A549 (cell line): ENCODE data around the gene CX3CR1. TPM values are rescaled to one million over a fixed set of nuclear protein-coding genes. Genes with fewer than 3 reads are reported as not detected.

ENCODE experiments used
- ATAC-seq, 2 experiments: fragments of 200-7000 bp in 1 of 2; fragments of >200 bp in 1 of 2; cut with Nextera tagmentation in 1 of 2; cut with Tn5 transposase in 1 of 2; 3 replicates each; pipeline versions ENCODE4 v1.8.0 to v1.9.1; 2018 to 2020; ENCODE audit warnings: mild to moderate bottlenecking in 1 of 2, moderate library complexity in 1 of 2
- CTCF ChIA-PET: fragments of 300-600 bp; sonication (Branson Sonifier 250); formaldehyde crosslinking; extraction: SDS; loops from one replicate; lab custom pipeline; 2021; ENCODE audit warnings: antibody characterized with exemption, inconsistent platforms; lab: Yijun Ruan, JAX
- POLR2A ChIA-PET: fragments of 350-600 bp; formaldehyde crosslinking; extraction: SDS; loops from one replicate; lab custom pipeline; 2021; ENCODE audit warnings: antibody characterized with exemption, inconsistent platforms; lab: Yijun Ruan, JAX
- DNase-seq, 2 experiments: peaks; one replicate each; pipeline versions ENCODE4 v3.0.0 to v3.0.0-alpha.2; 2011 to 2016; ENCODE audit warnings: low read depth in 1 of 2, low spot score in 1 of 2
- FAIRE-seq: peaks from 2 replicates; lab custom pipeline; 2011; peaks lifted over from hg19 to GRCh38; lab: Jason Lieb, UNC
- H3K27ac ChIP-seq, 2 experiments: fragments of >200 bp; sonication (Bioruptor Twin); formaldehyde crosslinking; 3 replicates each; pipeline ENCODE4 v1.5.1; 2016 to 2017
- H3K4me1 ChIP-seq: fragments of >200 bp; sonication (Bioruptor Twin); formaldehyde crosslinking; 3 replicates; pipeline ENCODE4 v1.6.1; 2016
- H3K4me2 ChIP-seq: fragments of >200 bp; sonication (Bioruptor Twin); formaldehyde crosslinking; 3 replicates; pipeline ENCODE4 v1.6.1; 2016
- H3K4me3 ChIP-seq: fragments of >200 bp; sonication (Bioruptor Twin); formaldehyde crosslinking; 3 replicates; pipeline ENCODE4 v1.5.1; 2016
- H3K9me3 ChIP-seq: fragments of >200 bp; sonication (Bioruptor Twin); formaldehyde crosslinking; 3 replicates; pipeline ENCODE4 v1.6.1; 2016
- BCL3 ChIP-seq: fragments of >200 bp; sonication (Bioruptor Twin); formaldehyde crosslinking; IDR thresholded peaks from 3 replicates; pipeline ENCODE4 v1.6.1; 2016
- CEBPB ChIP-seq, 2 experiments: fragments of >200 bp in 1 of 2; sonication (Bioruptor Twin) in 1 of 2; formaldehyde crosslinking in 1 of 2; IDR thresholded peaks; 2 replicates each; pipeline ENCODE4 v1.6.1; 2012 to 2016
- EHF ChIP-seq: fragments of 250-450 bp; sonication (Bioruptor Pico); IDR thresholded peaks from 2 replicates; pipeline ENCODE4 v1.5.0; 2020; ENCODE audit warnings: mild to moderate bottlenecking
- FOSB ChIP-seq: fragments of 250-450 bp; sonication (Bioruptor Pico); IDR thresholded peaks from 2 replicates; pipeline ENCODE4 v1.5.0; 2020; ENCODE audit warnings: mild to moderate bottlenecking, moderate library complexity
- HDAC2 ChIP-seq: fragments of 200-600 bp; sonication (generic); IDR thresholded peaks from 2 replicates; pipeline ENCODE4 v1.6.1; 2016
- HOXA7 ChIP-seq: fragments of 250-450 bp; sonication (Bioruptor Pico); IDR thresholded peaks from 2 replicates; pipeline ENCODE4 v1.5.0; 2020; ENCODE audit warnings: mild to moderate bottlenecking, moderate library complexity
- HOXB5 ChIP-seq: fragments of 250-450 bp; sonication (Bioruptor Pico); IDR thresholded peaks from 2 replicates; pipeline ENCODE4 v1.5.0; 2020; ENCODE audit warnings: mild to moderate bottlenecking, moderate library complexity
- JUNB ChIP-seq: fragments of >200 bp; sonication (Bioruptor Twin); formaldehyde crosslinking; IDR thresholded peaks from 2 replicates; pipeline ENCODE4 v1.6.1; 2016
- MAX ChIP-seq: IDR thresholded peaks from 2 replicates; pipeline ENCODE4 v1.6.1; 2012
- MAZ ChIP-seq: fragments of 150-350 bp; IDR thresholded peaks from 2 replicates; pipeline ENCODE4 v1.6.1; 2014; ENCODE audit warnings: antibody characterized with exemption, low read depth, low read length, borderline replicate concordance
- NPAS2 ChIP-seq: fragments of 250-450 bp; sonication (Bioruptor Pico); IDR thresholded peaks from 2 replicates; pipeline ENCODE4 v1.8.0; 2022; ENCODE audit warnings: mild to moderate bottlenecking, moderate library complexity, borderline replicate concordance
- POLR2A ChIP-seq: IDR thresholded peaks from 2 replicates; pipeline ENCODE4 v1.6.1; 2012; ENCODE audit warnings: mild to moderate bottlenecking, low read length
- RAD21 ChIP-seq, 2 experiments: fragments of >200 bp in 1 of 2; sonication (Bioruptor Twin) in 1 of 2; formaldehyde crosslinking in 1 of 2; IDR thresholded peaks in 1 of 2; conservative IDR thresholded peaks in 1 of 2; 2 replicates in 1 of 2; 3 replicates in 1 of 2; pipeline ENCODE4 v1.6.1; 2012 to 2018; ENCODE audit warnings: inconsistent platforms in 1 of 2
- RCOR1 ChIP-seq: fragments of 150-350 bp; IDR thresholded peaks from 2 replicates; pipeline ENCODE4 v1.6.1; 2014; ENCODE audit warnings: antibody characterized with exemption, low read length, low read depth
- RNF2 ChIP-seq: fragments of 200-600 bp; sonication (generic); IDR thresholded peaks from 2 replicates; pipeline ENCODE4 v1.6.1; 2016; ENCODE audit warnings: low read depth, mild to moderate bottlenecking, antibody characterized with exemption, moderate library complexity, borderline replicate concordance
- SMC3 ChIP-seq: fragments of >200 bp; sonication (Bioruptor Twin); formaldehyde crosslinking; IDR thresholded peaks from 3 replicates; pipeline ENCODE4 v1.6.1; 2018; ENCODE audit warnings: inconsistent platforms
- TP53 ChIP-seq: fragments of 250-450 bp; sonication (Bioruptor Pico); IDR thresholded peaks from 2 replicates; pipeline ENCODE4 v1.5.0; 2021; ENCODE audit warnings: mild to moderate bottlenecking, moderate library complexity
- USF2 ChIP-seq: fragments of 450-650 bp; IDR thresholded peaks from 2 replicates; pipeline ENCODE4 v1.6.1; 2014; ENCODE audit warnings: antibody characterized with exemption
- WGBS: methylation state at CpG from one replicate; pipeline ENCODE4 v1.1.6; 2017; ENCODE audit errors: missing lambda C conversion rate; 5-methylcytosine and 5-hydroxymethylcytosine counted together
- polyA plus RNA-seq, 4 experiments: library from polyadenylated mRNA; depleted of rRNA in 3 of 4; stranded (reverse); fragments of >200 nt; fragmentation: RNase III in 1 of 4; extraction: RNeasy Plus Mini Kit Qiagen cat#74134 plus additional on column Dnase treatment in 1 of 4; gene quantifications; 2 replicates in 3 of 4; 3 replicates in 1 of 4; pipeline ENCODE4 v1.2.3, GENCODE V29; 2011 to 2017
- TF ChIP-seq, protein P1 (sequence below): IDR thresholded peaks from 2 replicates; pipeline ENCODE4 v1.6.1; 2012
- TF ChIP-seq, protein P2 (sequence below): fragments of 250-450 bp; sonication (Bioruptor Pico); IDR thresholded peaks from 2 replicates; pipeline ENCODE4 v1.5.0; 2021; ENCODE audit warnings: mild to moderate bottlenecking, moderate library complexity, borderline replicate concordance
- TF ChIP-seq, protein P3 (sequence below): IDR thresholded peaks from 2 replicates; pipeline ENCODE4 v1.6.1; 2012; ENCODE audit warnings: low read depth, borderline replicate concordance
- TF ChIP-seq, protein P4 (sequence below): fragments of 200-600 bp; sonication (generic); IDR thresholded peaks from 2 replicates; pipeline ENCODE4 v1.6.1; 2016; ENCODE audit warnings: antibody characterized with exemption, mild to moderate bottlenecking, moderate library complexity

The CX3CR1 gene
- polyA plus RNA-seq, 2 of the 4 experiments (the other 2 are of a cell fraction), result 0.06 to 0.14 TPM

- H3K9me3 ChIP-seq, result no peaks in the 10 kb centered on the region
- H3K4me1 ChIP-seq, result no peaks in the 10 kb centered on the region; the same call in 2 of the 3 replicates
- no peak for DNase-seq
- H3K4me2 ChIP-seq, result no peak overlapping the region
- no peak overlapping the region for H3K4me3 ChIP-seq
- 89% methylated on average over 3 of the region's 3 CpGs for WGBS
- H3K27ac ChIP-seq, result no peak overlapping the region
- POLR2A ChIA-PET, result no interaction called here
- TF ChIP-seq HOXA7 (no peak), FOSB (CRISPR knock-in tag) (no peak), CEBPB (IDR thresholded peaks at IDR 0.05) (no peak), USF2 (no peak), BCL3 (no peak)
- TF ChIP-seq, protein P1, sequence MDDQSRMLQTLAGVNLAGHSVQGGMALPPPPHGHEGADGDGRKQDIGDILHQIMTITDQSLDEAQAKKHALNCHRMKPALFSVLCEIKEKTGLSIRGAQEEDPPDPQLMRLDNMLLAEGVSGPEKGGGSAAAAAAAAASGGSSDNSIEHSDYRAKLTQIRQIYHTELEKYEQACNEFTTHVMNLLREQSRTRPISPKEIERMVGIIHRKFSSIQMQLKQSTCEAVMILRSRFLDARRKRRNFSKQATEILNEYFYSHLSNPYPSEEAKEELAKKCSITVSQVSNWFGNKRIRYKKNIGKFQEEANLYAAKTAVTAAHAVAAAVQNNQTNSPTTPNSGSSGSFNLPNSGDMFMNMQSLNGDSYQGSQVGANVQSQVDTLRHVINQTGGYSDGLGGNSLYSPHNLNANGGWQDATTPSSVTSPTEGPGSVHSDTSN, result no peak
- TF ChIP-seq, all 56 proteins: peak for 0
- FAIRE-seq (no peak), ATAC-seq (no peak)
- CTCF ChIA-PET, result interaction anchor here (0.7 to 21.3 kb wide), 14 partner anchors 9 to 207 kb away, joined by 3 to 459 read pairs (median 6); partner anchors contain the start of genes GORASP1, TTC21A and XIRP1
These were observed 6.9 kb upstream of the CX3CR1 start for GRCh38 chr3:39286771-39287170.

- ATAC-seq (no peak), FAIRE-seq (no peak), DNase-seq (no peak)
- Histone ChIP-seq H3K9me3 (no peaks in the 10 kb centered on the region), H3K4me3 (no peak overlapping the region), H3K4me2 (no peak overlapping the region), H3K27ac (no peak overlapping the region), H3K4me1 (no peaks in the 10 kb centered on the region; the same call in 2 of the 3 replicates)
- CTCF ChIA-PET, result interaction anchor here (1.5 to 21.3 kb wide), 4 partner anchors 8 to 161 kb away, joined by 4 to 459 read pairs (median 195); partner anchors contain the start of gene XIRP1
- TF ChIP-seq RNF2, result no peak
- no peak for TF ChIP-seq MAX
- TF ChIP-seq HDAC2, result no peak
- TF ChIP-seq JUNB, result no peak
- TF ChIP-seq HOXB5 (CRISPR knock-in tag), result no peak
- no peak for TF ChIP-seq MAZ
- no peak for TF ChIP-seq POLR2A
- no peak for TF ChIP-seq SMC3
- no peak for TF ChIP-seq RAD21 (conservative IDR thresholded peaks at IDR 0.05 in 1 of 2, IDR thresholded peaks at IDR 0.05 in 1 of 2)
- TF ChIP-seq, protein P2, sequence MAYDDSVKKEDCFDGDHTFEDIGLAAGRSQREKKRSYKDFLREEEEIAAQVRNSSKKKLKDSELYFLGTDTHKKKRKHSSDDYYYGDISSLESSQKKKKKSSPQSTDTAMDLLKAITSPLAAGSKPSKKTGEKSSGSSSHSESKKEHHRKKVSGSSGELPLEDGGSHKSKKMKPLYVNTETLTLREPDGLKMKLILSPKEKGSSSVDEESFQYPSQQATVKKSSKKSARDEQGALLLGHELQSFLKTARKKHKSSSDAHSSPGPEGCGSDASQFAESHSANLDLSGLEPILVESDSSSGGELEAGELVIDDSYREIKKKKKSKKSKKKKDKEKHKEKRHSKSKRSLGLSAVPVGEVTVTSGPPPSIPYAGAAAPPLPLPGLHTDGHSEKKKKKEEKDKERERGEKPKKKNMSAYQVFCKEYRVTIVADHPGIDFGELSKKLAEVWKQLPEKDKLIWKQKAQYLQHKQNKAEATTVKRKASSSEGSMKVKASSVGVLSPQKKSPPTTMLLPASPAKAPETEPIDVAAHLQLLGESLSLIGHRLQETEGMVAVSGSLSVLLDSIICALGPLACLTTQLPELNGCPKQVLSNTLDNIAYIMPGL, result no peak
- TF ChIP-seq, protein P3, sequence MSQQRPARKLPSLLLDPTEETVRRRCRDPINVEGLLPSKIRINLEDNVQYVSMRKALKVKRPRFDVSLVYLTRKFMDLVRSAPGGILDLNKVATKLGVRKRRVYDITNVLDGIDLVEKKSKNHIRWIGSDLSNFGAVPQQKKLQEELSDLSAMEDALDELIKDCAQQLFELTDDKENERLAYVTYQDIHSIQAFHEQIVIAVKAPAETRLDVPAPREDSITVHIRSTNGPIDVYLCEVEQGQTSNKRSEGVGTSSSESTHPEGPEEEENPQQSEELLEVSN, result no peak
- TF ChIP-seq, protein P4, sequence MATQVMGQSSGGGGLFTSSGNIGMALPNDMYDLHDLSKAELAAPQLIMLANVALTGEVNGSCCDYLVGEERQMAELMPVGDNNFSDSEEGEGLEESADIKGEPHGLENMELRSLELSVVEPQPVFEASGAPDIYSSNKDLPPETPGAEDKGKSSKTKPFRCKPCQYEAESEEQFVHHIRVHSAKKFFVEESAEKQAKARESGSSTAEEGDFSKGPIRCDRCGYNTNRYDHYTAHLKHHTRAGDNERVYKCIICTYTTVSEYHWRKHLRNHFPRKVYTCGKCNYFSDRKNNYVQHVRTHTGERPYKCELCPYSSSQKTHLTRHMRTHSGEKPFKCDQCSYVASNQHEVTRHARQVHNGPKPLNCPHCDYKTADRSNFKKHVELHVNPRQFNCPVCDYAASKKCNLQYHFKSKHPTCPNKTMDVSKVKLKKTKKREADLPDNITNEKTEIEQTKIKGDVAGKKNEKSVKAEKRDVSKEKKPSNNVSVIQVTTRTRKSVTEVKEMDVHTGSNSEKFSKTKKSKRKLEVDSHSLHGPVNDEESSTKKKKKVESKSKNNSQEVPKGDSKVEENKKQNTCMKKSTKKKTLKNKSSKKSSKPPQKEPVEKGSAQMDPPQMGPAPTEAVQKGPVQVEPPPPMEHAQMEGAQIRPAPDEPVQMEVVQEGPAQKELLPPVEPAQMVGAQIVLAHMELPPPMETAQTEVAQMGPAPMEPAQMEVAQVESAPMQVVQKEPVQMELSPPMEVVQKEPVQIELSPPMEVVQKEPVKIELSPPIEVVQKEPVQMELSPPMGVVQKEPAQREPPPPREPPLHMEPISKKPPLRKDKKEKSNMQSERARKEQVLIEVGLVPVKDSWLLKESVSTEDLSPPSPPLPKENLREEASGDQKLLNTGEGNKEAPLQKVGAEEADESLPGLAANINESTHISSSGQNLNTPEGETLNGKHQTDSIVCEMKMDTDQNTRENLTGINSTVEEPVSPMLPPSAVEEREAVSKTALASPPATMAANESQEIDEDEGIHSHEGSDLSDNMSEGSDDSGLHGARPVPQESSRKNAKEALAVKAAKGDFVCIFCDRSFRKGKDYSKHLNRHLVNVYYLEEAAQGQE, result no peak
- no peak for TF ChIP-seq CEBPB (IDR thresholded peaks at IDR 0.05)
- TF ChIP-seq TP53 (CRISPR knock-in tag), result no peak
- no peak for TF ChIP-seq BCL3
- no peak for TF ChIP-seq RCOR1
- TF ChIP-seq NPAS2 (CRISPR knock-in tag), result no peak
- TF ChIP-seq EHF (CRISPR knock-in tag), result no peak
- POLR2A ChIA-PET, result no interaction called here
These were observed 5.5 kb upstream of the CX3CR1 start for GRCh38 chr3:39285332-39285731.
